ENCODE measurements around the gene HPSE.
"Not testable (repeated sequence)": the region's sequence is repeated elsewhere in the genome, so short reads cannot be mapped to it uniquely, and the experiment has no call there.

HPSE gene

GRCh38 chr4:83331956-83332355, 2.7 kb downstream of the HPSE start:
- no peak for DNase-seq (ENCODE audit: low read depth)

- DNase-seq (ENCODE audit: low read depth): no peak
Measured at GRCh38 chr4:83329521-83330110, 5.0 kb downstream of the HPSE start.

- no peak for DNase-seq (ENCODE audit: low read depth)
Measured at GRCh38 chr4:83328521-83329187, 6.0 kb downstream of the HPSE start.

- DNase-seq (ENCODE audit: low read depth): no peak
Measured at GRCh38 chr4:83326546-83326945, 8.1 kb downstream of the HPSE start.

GRCh38 chr4:83325306-83325705, 9.3 kb downstream of the HPSE start:
- not testable (repeated sequence) for DNase-seq (ENCODE audit: low read depth)

GRCh38 chr4:83323136-83323535, 11.5 kb downstream of the HPSE start:
- DNase-seq (ENCODE audit: low read depth): no peak

- DNase-seq (ENCODE audit: low read depth): no peak
Measured at GRCh38 chr4:83320548-83320947, 14.1 kb downstream of the HPSE start.

GRCh38 chr4:83318666-83319065, 16.0 kb downstream of the HPSE start:
- DNase-seq (ENCODE audit: low read depth): no peak

GRCh38 chr4:83317671-83318070, 17.0 kb downstream of the HPSE start:
- DNase-seq (ENCODE audit: low read depth): no peak

- no peak for DNase-seq (ENCODE audit: low read depth)
Measured at GRCh38 chr4:83316459-83317165, 18.0 kb downstream of the HPSE start.

GRCh38 chr4:83315341-83315870, 19.2 kb downstream of the HPSE start:
- no peak for DNase-seq (ENCODE audit: low read depth)

- no peak for DNase-seq (ENCODE audit: low read depth)
Measured at GRCh38 chr4:83308672-83309071, 26.0 kb downstream of the HPSE start.

- no peak for DNase-seq (ENCODE audit: low read depth)
Measured at GRCh38 chr4:83307920-83308319, 26.7 kb downstream of the HPSE start.

GRCh38 chr4:83305187-83305586, 29.5 kb downstream of the HPSE start:
- DNase-seq (ENCODE audit: low read depth): no peak

GRCh38 chr4:83297548-83298260, 36.9 kb downstream of the HPSE start:
- DNase-seq (ENCODE audit: low read depth): no peak

GRCh38 chr4:83293305-83294046, 41.2 kb downstream of the HPSE start:
- no peak for DNase-seq (ENCODE audit: low read depth)

- DNase-seq (ENCODE audit: low read depth): not testable (repeated sequence)
Measured at GRCh38 chr4:83290059-83290774, 44.4 kb downstream of the HPSE start.

GRCh38 chr4:83288381-83288780, 46.3 kb downstream of the HPSE start:
- not testable (repeated sequence) for DNase-seq (ENCODE audit: low read depth)

- no peak for DNase-seq (ENCODE audit: low read depth)
Measured at GRCh38 chr4:83285055-83285407, 49.6 kb downstream of the HPSE start.

- DNase-seq (ENCODE audit: low read depth): peak; percentile 94
Measured at GRCh38 chr4:83284193-83285054, 50.2 kb downstream of the HPSE start, which contains the start of gene COQ2. Gene COQ2 (minus strand): TSS chr4:83284798. CDS start chr4:83284764, 34 bp downstream.

All from stimulated activated CD8-positive, alpha-beta memory T cell treated with anti-CD3 and anti-CD28 coated beads, Interleukin-4, amount 100 ng/mL, for 24 hours (primary cell).